K562 (cell line): ENCODE data around the gene TMEM203. TPM values are rescaled to one million over a fixed set of nuclear protein-coding genes. Genes with fewer than 3 reads are reported as not detected.
A peak's percentile ranks its signal among the peaks of the same experiment; 100 is the strongest.

Experiments used
- BCL6 ChIP-seq: fragments of 250-450 bp; sonication (Bioruptor Pico); IDR thresholded peaks from 2 replicates; pipeline ENCODE4 v1.4.0; 2020
- BCOR ChIP-seq: fragments of 450-650 bp; IDR thresholded peaks from 2 replicates; pipeline ENCODE4 v1.6.1; 2016
- BRF1 ChIP-seq: IDR thresholded peaks from 3 replicates; pipeline ENCODE4 v1.6.1; 2011; ENCODE audit warnings: borderline replicate concordance, mild to moderate bottlenecking; ENCODE audit not compliant: insufficient read length; ENCODE audit errors: extremely low read depth
- CBFA2T2 ChIP-seq: fragments of 450-650 bp; conservative IDR thresholded peaks from 2 replicates; pipeline ENCODE4 v1.6.1; 2017; ENCODE audit warnings: mild to moderate bottlenecking
- ELF1 ChIP-seq: fragments of 200-800 bp; sonication (Bioruptor generic); IDR thresholded peaks from 2 replicates; pipeline ENCODE4 v1.6.1; 2016; ENCODE audit warnings: missing genetic modification characterization, missing compliant biosample characterization
- ETV5 ChIP-seq: sonication (generic); formaldehyde crosslinking; IDR thresholded peaks from 2 replicates; pipeline ENCODE4 v1.4.0; 2020; ENCODE audit warnings: low read depth, mild to moderate bottlenecking, missing genetic modification reagents
- FOXP1 ChIP-seq: sonication (generic); formaldehyde crosslinking; IDR thresholded peaks from 2 replicates; pipeline ENCODE4 v1.8.0; 2022; ENCODE audit warnings: mild to moderate bottlenecking, missing genetic modification reagents
- HIVEP1 ChIP-seq: fragments of 250-450 bp; sonication (Bioruptor Pico); IDR thresholded peaks from 2 replicates; pipeline ENCODE4 v1.4.0; 2020; ENCODE audit warnings: mild to moderate bottlenecking
- ILK ChIP-seq: fragments of 450-650 bp; IDR thresholded peaks from 2 replicates; pipeline ENCODE4 v1.6.1; 2016; ENCODE audit warnings: missing genetic modification characterization, low read depth, mild to moderate bottlenecking, missing compliant biosample characterization, moderate library complexity, borderline replicate concordance
- RNF2 ChIP-seq: sonication (generic); IDR thresholded peaks from 2 replicates; pipeline ENCODE4 v1.6.1; 2016
- SUPT5H ChIP-seq: fragments of 450-650 bp; IDR thresholded peaks from 2 replicates; pipeline ENCODE4 v1.6.1; 2016
- TCF7 ChIP-seq: sonication (generic); IDR thresholded peaks from 2 replicates; pipeline ENCODE4 v1.6.1; 2016; ENCODE audit warnings: antibody characterized with exemption, borderline replicate concordance
- ZFP30 ChIP-seq: fragments of 250-450 bp; sonication (Bioruptor Pico); IDR thresholded peaks from 2 replicates; pipeline ENCODE4 v1.8.0; 2022; ENCODE audit warnings: moderate library complexity, mild to moderate bottlenecking, inconsistent platforms, borderline replicate concordance
- ZFPM2 ChIP-seq: fragments of 250-450 bp; sonication (Bioruptor Pico); IDR thresholded peaks from 2 replicates; pipeline ENCODE4 v1.5.1; 2022; ENCODE audit warnings: mild to moderate bottlenecking
- ZNF282 ChIP-seq: sonication (generic); formaldehyde crosslinking; IDR thresholded peaks from 2 replicates; pipeline ENCODE4 v1.8.1; 2023; ENCODE audit warnings: missing genetic modification reagents
- ZNF778 ChIP-seq: fragments of 450-650 bp; formaldehyde crosslinking; IDR thresholded peaks from 2 replicates; pipeline ENCODE4 v1.4.0; 2020; ENCODE audit warnings: mild to moderate bottlenecking, moderate library complexity
- polyA plus RNA-seq, 8 experiments: library from polyadenylated mRNA; depleted of rRNA in 4 of 8; stranded (reverse) in 5 of 8; unstranded in 3 of 8; fragments of >200 nt; fragmentation: Nextera tagmentation in 2 of 8; fragmentation: Illumina TruSeq in 1 of 8; extraction: Ambion mirVana in 2 of 8; extraction: Trizol in 1 of 8; gene quantifications; 2 replicates each; pipeline versions ENCODE4 v1.2.1 to v1.2.3, GENCODE V29; 2011 to 2014; ENCODE audit warnings: inconsistent platforms in 1 of 8, missing spikeins in 1 of 8
- total RNA-seq, 7 experiments: library from RNA; depleted of rRNA in 6 of 7; stranded (reverse); fragments of >200 nt in 6 of 7; fragmentation: Illumina TruSeq in 2 of 7; extraction: Trizol in 2 of 7; gene quantifications; 2 replicates each; pipeline versions ENCODE4 v1.2.1 to v1.2.3, GENCODE V29; 2011 to 2021; ENCODE audit warnings: low replicate concordance in 1 of 7
- TF ChIP-seq, protein P1 (sequence below): fragments of 200-800 bp; sonication (Bioruptor generic); IDR thresholded peaks from 2 replicates; pipeline ENCODE4 v1.6.1; 2016; ENCODE audit warnings: missing genetic modification characterization, missing compliant biosample characterization
- TF ChIP-seq, protein P2 (sequence below): sonication (generic); formaldehyde crosslinking; IDR thresholded peaks from 2 replicates; pipeline ENCODE4 v1.8.0; 2023; ENCODE audit warnings: missing genetic modification reagents, mild to moderate bottlenecking, borderline replicate concordance

TMEM203 gene
- total and polyA plus RNA-seq, 9 of the 15 experiments (the other 6 are each of a cell fraction or from before 2014, with no cell fraction given), result 8.8 to 59.5 (median 37.6) TPM

DNA sequence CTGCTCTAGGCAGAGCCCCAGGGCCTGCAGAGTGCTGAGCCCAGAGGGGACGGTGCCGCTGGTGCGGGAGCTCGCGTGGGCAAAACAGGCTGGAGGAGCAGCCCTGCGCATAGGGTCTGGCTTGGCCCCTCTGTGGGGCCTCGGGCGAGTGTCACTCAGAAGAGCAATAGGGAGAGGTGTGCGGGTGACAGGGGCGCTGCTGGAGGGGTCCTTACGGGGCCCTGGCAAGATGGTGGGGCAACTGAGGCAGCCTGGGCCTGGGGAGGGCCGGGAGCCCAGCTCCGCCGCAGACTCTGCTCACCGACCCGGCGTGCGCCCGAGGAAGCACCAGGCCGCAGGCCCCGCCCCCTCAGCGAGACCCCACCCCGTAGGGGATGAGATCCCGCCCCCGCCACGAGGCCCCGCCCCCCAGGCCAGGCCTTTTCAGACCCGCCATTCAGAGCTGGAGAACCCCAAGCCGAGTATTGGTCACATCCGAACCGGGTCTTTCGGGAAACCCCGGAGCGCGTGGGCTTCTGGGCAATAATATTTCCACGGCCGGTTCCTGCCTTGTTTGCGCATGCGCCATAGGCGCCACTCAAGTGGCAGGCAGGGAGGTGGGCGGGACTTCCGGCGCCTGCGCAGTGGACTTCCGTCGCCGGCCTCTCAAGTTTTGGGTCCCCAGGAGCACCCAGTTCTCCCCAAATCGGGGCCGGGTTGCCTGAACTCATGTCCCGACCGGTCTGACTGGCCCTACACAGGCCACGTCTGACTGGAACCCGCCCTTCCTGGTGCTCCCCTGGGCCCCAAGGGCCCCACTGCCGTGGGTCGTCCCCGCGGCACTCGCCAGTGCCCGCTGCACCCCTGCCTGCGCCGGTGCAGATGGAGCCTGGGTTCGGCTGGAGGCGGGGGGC is 17.9 kb upstream of the TMEM203 start (continued):
- TF ChIP-seq, protein P1, sequence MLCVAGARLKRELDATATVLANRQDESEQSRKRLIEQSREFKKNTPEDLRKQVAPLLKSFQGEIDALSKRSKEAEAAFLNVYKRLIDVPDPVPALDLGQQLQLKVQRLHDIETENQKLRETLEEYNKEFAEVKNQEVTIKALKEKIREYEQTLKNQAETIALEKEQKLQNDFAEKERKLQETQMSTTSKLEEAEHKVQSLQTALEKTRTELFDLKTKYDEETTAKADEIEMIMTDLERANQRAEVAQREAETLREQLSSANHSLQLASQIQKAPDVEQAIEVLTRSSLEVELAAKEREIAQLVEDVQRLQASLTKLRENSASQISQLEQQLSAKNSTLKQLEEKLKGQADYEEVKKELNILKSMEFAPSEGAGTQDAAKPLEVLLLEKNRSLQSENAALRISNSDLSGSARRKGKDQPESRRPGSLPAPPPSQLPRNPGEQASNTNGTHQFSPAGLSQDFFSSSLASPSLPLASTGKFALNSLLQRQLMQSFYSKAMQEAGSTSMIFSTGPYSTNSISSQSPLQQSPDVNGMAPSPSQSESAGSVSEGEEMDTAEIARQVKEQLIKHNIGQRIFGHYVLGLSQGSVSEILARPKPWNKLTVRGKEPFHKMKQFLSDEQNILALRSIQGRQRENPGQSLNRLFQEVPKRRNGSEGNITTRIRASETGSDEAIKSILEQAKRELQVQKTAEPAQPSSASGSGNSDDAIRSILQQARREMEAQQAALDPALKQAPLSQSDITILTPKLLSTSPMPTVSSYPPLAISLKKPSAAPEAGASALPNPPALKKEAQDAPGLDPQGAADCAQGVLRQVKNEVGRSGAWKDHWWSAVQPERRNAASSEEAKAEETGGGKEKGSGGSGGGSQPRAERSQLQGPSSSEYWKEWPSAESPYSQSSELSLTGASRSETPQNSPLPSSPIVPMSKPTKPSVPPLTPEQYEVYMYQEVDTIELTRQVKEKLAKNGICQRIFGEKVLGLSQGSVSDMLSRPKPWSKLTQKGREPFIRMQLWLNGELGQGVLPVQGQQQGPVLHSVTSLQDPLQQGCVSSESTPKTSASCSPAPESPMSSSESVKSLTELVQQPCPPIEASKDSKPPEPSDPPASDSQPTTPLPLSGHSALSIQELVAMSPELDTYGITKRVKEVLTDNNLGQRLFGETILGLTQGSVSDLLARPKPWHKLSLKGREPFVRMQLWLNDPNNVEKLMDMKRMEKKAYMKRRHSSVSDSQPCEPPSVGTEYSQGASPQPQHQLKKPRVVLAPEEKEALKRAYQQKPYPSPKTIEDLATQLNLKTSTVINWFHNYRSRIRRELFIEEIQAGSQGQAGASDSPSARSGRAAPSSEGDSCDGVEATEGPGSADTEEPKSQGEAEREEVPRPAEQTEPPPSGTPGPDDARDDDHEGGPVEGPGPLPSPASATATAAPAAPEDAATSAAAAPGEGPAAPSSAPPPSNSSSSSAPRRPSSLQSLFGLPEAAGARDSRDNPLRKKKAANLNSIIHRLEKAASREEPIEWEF (CRISPR knock-in tag), result no peak
- no peak for TF ChIP-seq BCOR
- TF ChIP-seq ETV5 (CRISPR knock-in tag), result 0 out of 2 replicates have a peak, but pooled peaks have one; percentile 27
- TF ChIP-seq CBFA2T2, result no peak
- TF ChIP-seq ELF1 (tag), result no peak
- no peak for TF ChIP-seq TCF7
- TF ChIP-seq FOXP1 (CRISPR knock-in tag), result no peak
- TF ChIP-seq ZNF778 (CRISPR knock-in tag), result no peak
- no peak for TF ChIP-seq ZFP30 (CRISPR knock-in tag)
- no peak for TF ChIP-seq RNF2
- no peak for TF ChIP-seq BCL6 (CRISPR knock-in tag)
- TF ChIP-seq HIVEP1 (CRISPR knock-in tag), result no peak
- no peak for TF ChIP-seq ZNF282 (CRISPR knock-in tag)
- no peak for TF ChIP-seq BRF1
- TF ChIP-seq ILK, result no peak
- 0 out of 2 replicates have a peak, but pooled peaks have one; percentile 31 for TF ChIP-seq ZFPM2 (CRISPR knock-in tag)
- TF ChIP-seq SUPT5H, result peak; percentile 83
- TF ChIP-seq, protein P2, sequence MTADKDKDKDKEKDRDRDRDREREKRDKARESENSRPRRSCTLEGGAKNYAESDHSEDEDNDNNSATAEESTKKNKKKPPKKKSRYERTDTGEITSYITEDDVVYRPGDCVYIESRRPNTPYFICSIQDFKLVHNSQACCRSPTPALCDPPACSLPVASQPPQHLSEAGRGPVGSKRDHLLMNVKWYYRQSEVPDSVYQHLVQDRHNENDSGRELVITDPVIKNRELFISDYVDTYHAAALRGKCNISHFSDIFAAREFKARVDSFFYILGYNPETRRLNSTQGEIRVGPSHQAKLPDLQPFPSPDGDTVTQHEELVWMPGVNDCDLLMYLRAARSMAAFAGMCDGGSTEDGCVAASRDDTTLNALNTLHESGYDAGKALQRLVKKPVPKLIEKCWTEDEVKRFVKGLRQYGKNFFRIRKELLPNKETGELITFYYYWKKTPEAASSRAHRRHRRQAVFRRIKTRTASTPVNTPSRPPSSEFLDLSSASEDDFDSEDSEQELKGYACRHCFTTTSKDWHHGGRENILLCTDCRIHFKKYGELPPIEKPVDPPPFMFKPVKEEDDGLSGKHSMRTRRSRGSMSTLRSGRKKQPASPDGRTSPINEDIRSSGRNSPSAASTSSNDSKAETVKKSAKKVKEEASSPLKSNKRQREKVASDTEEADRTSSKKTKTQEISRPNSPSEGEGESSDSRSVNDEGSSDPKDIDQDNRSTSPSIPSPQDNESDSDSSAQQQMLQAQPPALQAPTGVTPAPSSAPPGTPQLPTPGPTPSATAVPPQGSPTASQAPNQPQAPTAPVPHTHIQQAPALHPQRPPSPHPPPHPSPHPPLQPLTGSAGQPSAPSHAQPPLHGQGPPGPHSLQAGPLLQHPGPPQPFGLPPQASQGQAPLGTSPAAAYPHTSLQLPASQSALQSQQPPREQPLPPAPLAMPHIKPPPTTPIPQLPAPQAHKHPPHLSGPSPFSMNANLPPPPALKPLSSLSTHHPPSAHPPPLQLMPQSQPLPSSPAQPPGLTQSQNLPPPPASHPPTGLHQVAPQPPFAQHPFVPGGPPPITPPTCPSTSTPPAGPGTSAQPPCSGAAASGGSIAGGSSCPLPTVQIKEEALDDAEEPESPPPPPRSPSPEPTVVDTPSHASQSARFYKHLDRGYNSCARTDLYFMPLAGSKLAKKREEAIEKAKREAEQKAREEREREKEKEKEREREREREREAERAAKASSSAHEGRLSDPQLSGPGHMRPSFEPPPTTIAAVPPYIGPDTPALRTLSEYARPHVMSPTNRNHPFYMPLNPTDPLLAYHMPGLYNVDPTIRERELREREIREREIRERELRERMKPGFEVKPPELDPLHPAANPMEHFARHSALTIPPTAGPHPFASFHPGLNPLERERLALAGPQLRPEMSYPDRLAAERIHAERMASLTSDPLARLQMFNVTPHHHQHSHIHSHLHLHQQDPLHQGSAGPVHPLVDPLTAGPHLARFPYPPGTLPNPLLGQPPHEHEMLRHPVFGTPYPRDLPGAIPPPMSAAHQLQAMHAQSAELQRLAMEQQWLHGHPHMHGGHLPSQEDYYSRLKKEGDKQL, result no peak
